Activated naive CD4-positive, alpha-beta T cell (primary cell): ENCODE results near the gene PFN4.
"Not testable (repeated sequence)": the region's sequence is repeated elsewhere in the genome, so short reads cannot be mapped to it uniquely, and the experiment has no call there.

Experiments
- DNase-seq, 4 experiments: peaks; one replicate each; lab custom pipeline; 2025; lab: John Stamatoyannopoulos, UW

Gene PFN4

GRCh38 chr2:24111407-24111901, 11.7 kb downstream of the PFN4 start:
- no peak for DNase-seq

GRCh38 chr2:24110660-24111303, 12.4 kb downstream of the PFN4 start:
- DNase-seq: no peak

- DNase-seq: not testable (repeated sequence)
Measured at GRCh38 chr2:24109431-24109830, 13.7 kb downstream of the PFN4 start.

- DNase-seq: no peak
Measured at GRCh38 chr2:24107336-24107735, 15.8 kb downstream of the PFN4 start.

GRCh38 chr2:24106786-24107185, 16.3 kb downstream of the PFN4 start:
- DNase-seq: no peak

- no peak for DNase-seq
Measured at GRCh38 chr2:24105816-24106215, 17.3 kb downstream of the PFN4 start.

GRCh38 chr2:24104906-24105305, 18.2 kb downstream of the PFN4 start:
- DNase-seq: no peak

GRCh38 chr2:24104110-24104650, 19.0 kb downstream of the PFN4 start:
- DNase-seq: no peak

- no peak for DNase-seq
Measured at GRCh38 chr2:24102677-24103076, 20.5 kb downstream of the PFN4 start.

GRCh38 chr2:24101992-24102391, 21.1 kb downstream of the PFN4 start:
- no peak for DNase-seq

GRCh38 chr2:24100732-24101131, 22.4 kb downstream of the PFN4 start:
- DNase-seq: not testable (repeated sequence)

- not testable (repeated sequence) for DNase-seq
Measured at GRCh38 chr2:24095171-24095677, 27.9 kb downstream of the PFN4 start.

GRCh38 chr2:24093270-24093669, 29.9 kb downstream of the PFN4 start:
- not testable (repeated sequence) for DNase-seq

- no peak for DNase-seq
Measured at GRCh38 chr2:24088821-24089359, 34.2 kb downstream of the PFN4 start.

- DNase-seq: no peak
Measured at GRCh38 chr2:24087032-24087431, 36.1 kb downstream of the PFN4 start.

- DNase-seq: no peak
Measured at GRCh38 chr2:24086241-24086640, 36.9 kb downstream of the PFN4 start.

GRCh38 chr2:24085200-24085489, 38.0 kb downstream of the PFN4 start:
- no peak for DNase-seq

- peak; percentile 47 to 80 (median 68) for DNase-seq
Measured at GRCh38 chr2:24084386-24085199, 38.5 kb downstream of the PFN4 start, which contains the start of gene TP53I3. TSS of gene TP53I3 (minus strand) at chr2:24084834. CDS start at chr2:24084326, 508 bp downstream.

GRCh38 chr2:24083567-24084385, 39.4 kb downstream of the PFN4 start:
- peak in 1 of 4 experiments; percentile 19 for DNase-seq

- no peak for DNase-seq
Measured at GRCh38 chr2:24082787-24083566, 40.2 kb downstream of the PFN4 start.

GRCh38 chr2:24080701-24081100, 42.4 kb downstream of the PFN4 start:
- DNase-seq: no peak
